K562 (cell line): ENCODE results near the gene EIF2S1. TPM values are rescaled to one million over a fixed set of nuclear protein-coding genes. Genes with fewer than 3 reads are reported as not detected.

ENCODE experiments used
- BRF1 ChIP-seq: IDR thresholded peaks from 3 replicates; pipeline ENCODE4 v1.6.1; 2011; ENCODE audit warnings: borderline replicate concordance, mild to moderate bottlenecking; ENCODE audit not compliant: insufficient read length; ENCODE audit errors: extremely low read depth
- C11orf30 ChIP-seq: fragments of 450-650 bp; IDR thresholded peaks from 2 replicates; pipeline ENCODE4 v1.6.1; 2016; ENCODE audit warnings: low read depth, mild to moderate bottlenecking
- CBX3 ChIP-seq, 2 experiments: IDR thresholded peaks; 1 replicate in 1 of 2; 2 replicates in 1 of 2; pipeline ENCODE4 v1.6.1; 2012; ENCODE audit warnings: inconsistent platforms in 2 of 2, low read length in 2 of 2, borderline replicate concordance in 1 of 2, control low read depth in 1 of 2
- CEBPB ChIP-seq: fragments of 450-650 bp; IDR thresholded peaks from 2 replicates; pipeline ENCODE4 v1.6.1; 2016; ENCODE audit warnings: missing genetic modification characterization, missing compliant biosample characterization
- CREB5 ChIP-seq: fragments of 250-450 bp; sonication (Bioruptor Pico); IDR thresholded peaks from 2 replicates; pipeline ENCODE4 v1.5.0; 2020; ENCODE audit warnings: mild to moderate bottlenecking
- CXXC5 ChIP-seq: fragments of 250-450 bp; sonication (Bioruptor Pico); IDR thresholded peaks from 2 replicates; pipeline ENCODE4 v1.8.0; 2022; ENCODE audit warnings: inconsistent platforms, mild to moderate bottlenecking, moderate library complexity
- E2F8 ChIP-seq: fragments of 450-650 bp; IDR thresholded peaks from 2 replicates; pipeline ENCODE4 v1.7.1; 2018; ENCODE audit warnings: mild to moderate bottlenecking, low read depth; ENCODE audit not compliant: partially characterized antibody
- ELF1 ChIP-seq: fragments of 200-800 bp; sonication (Bioruptor generic); IDR thresholded peaks from 2 replicates; pipeline ENCODE4 v1.6.1; 2016; ENCODE audit warnings: missing genetic modification characterization, missing compliant biosample characterization
- EP300 ChIP-seq: IDR thresholded peaks from 2 replicates; pipeline ENCODE4 v1.6.1; 2012; ENCODE audit warnings: low read length, improper control_type of control experiment
- FOXJ2 ChIP-seq: fragments of 200-800 bp; sonication (Bioruptor generic); IDR thresholded peaks from 2 replicates; pipeline ENCODE4 v1.6.1; 2016; ENCODE audit warnings: missing genetic modification characterization, missing compliant biosample characterization
- GABPB1 ChIP-seq: sonication (generic); formaldehyde crosslinking; IDR thresholded peaks from 2 replicates; pipeline ENCODE4 v1.8.0; 2022; ENCODE audit warnings: mild to moderate bottlenecking, missing genetic modification reagents
- HNRNPUL1 ChIP-seq: fragments of 200-400 bp; formaldehyde crosslinking; IDR thresholded peaks from 2 replicates; pipeline ENCODE4 v1.6.1; 2017; ENCODE audit warnings: low read length
- MBD1 ChIP-seq: fragments of 250-450 bp; sonication (Bioruptor Pico); IDR thresholded peaks from 2 replicates; pipeline ENCODE4 v1.8.0; 2022; ENCODE audit warnings: inconsistent platforms
- MCM5 ChIP-seq: fragments of 450-650 bp; IDR thresholded peaks from 2 replicates; pipeline ENCODE4 v1.6.1; 2016; ENCODE audit warnings: low read depth
- PKNOX1 ChIP-seq: fragments of 450-650 bp; IDR thresholded peaks from 2 replicates; pipeline ENCODE4 v1.6.1; 2016
- POLR2G ChIP-seq: fragments of 200-400 bp; formaldehyde crosslinking; IDR thresholded peaks from 2 replicates; pipeline ENCODE4 v1.6.1; 2017; ENCODE audit warnings: low read depth, mild to moderate bottlenecking, antibody characterized with exemption, low read length, moderate library complexity
- SIRT6 ChIP-seq: IDR thresholded peaks from one replicate; pipeline ENCODE4 v1.6.1; 2012; ENCODE audit warnings: low read depth, mild to moderate bottlenecking, control low read depth, inconsistent platforms, low read length, moderate library complexity
- TAF1 ChIP-seq: IDR thresholded peaks from 2 replicates; pipeline ENCODE4 v1.6.1; 2011; ENCODE audit warnings: mild to moderate bottlenecking, low read length, moderate library complexity; ENCODE audit not compliant: insufficient read depth, control insufficient read depth, severe bottlenecking; ENCODE audit errors: extremely low read depth
- TBP ChIP-seq: optimal IDR thresholded peaks from 2 replicates; pipeline ENCODE3; 2011; ENCODE audit warnings: low read depth, low read length, improper control_type of control experiment
- ZNF134 ChIP-seq: fragments of 250-450 bp; sonication (Bioruptor Pico); conservative IDR thresholded peaks from 2 replicates; pipeline ENCODE4 v1.4.0; 2020
- ZNF212 ChIP-seq: fragments of 450-650 bp; formaldehyde crosslinking; IDR thresholded peaks from 2 replicates; pipeline ENCODE4 v1.4.0; 2020; ENCODE audit warnings: mild to moderate bottlenecking
- ZSCAN32 ChIP-seq: fragments of 450-650 bp; formaldehyde crosslinking; IDR thresholded peaks from 2 replicates; pipeline ENCODE4 v1.4.0; 2020; ENCODE audit warnings: mild to moderate bottlenecking, moderate library complexity
- polyA plus RNA-seq, 8 experiments: library from polyadenylated mRNA; depleted of rRNA in 4 of 8; stranded (reverse) in 5 of 8; unstranded in 3 of 8; fragments of >200 nt; fragmentation: Nextera tagmentation in 2 of 8; fragmentation: Illumina TruSeq in 1 of 8; extraction: Ambion mirVana in 2 of 8; extraction: Trizol in 1 of 8; gene quantifications; 2 replicates each; pipeline versions ENCODE4 v1.2.1 to v1.2.3, GENCODE V29; 2011 to 2014; ENCODE audit warnings: inconsistent platforms in 1 of 8, missing spikeins in 1 of 8
- total RNA-seq, 7 experiments: library from RNA; depleted of rRNA in 6 of 7; stranded (reverse); fragments of >200 nt in 6 of 7; fragmentation: Illumina TruSeq in 2 of 7; extraction: Trizol in 2 of 7; gene quantifications; 2 replicates each; pipeline versions ENCODE4 v1.2.1 to v1.2.3, GENCODE V29; 2011 to 2021; ENCODE audit warnings: low replicate concordance in 1 of 7

EIF2S1 gene
- total and polyA plus RNA-seq, 9 of the 15 experiments (the other 6 are each of a cell fraction or from before 2014, with no cell fraction given), result 216 to 1,018 (median 332) TPM

GRCh38 chr14:67359775-67360469, at the start of gene EIF2S1, which contains the start of gene ATP6V1D (continued):
- TF ChIP-seq ZSCAN32 (CRISPR knock-in tag) (no peak), ELF1 (tag) (peak; percentile 95), SIRT6 (no peak), CEBPB (tag) (peak; percentile 60), FOXJ2 (peak; percentile 64; the same call in 1 of the 2 replicates), MBD1 (no peak), CREB5 (no peak), GABPB1 (CRISPR knock-in tag) (peak; percentile 93), BRF1 (no peak), CBX3 (IDR thresholded peaks at IDR 0.05; ENCODE audit: borderline replicate concordance in 1 of 2, low read length in 2 of 2) (0 out of 3 replicates have a peak, but pooled peaks of 1 of the 2 experiments have one; percentile 71), E2F8 (peak; percentile 87), CXXC5 (CRISPR knock-in tag) (peak; percentile 68), MCM5 (no peak), POLR2G (peak; percentile 74), TAF1 (peak; percentile 77), EP300 (peak; percentile 17; the same call in 1 of the 2 replicates), PKNOX1 (peak; percentile 83), ZNF134 (no peak), TBP (peak; percentile 69), HNRNPUL1 (no peak), ZNF212 (0 out of 2 replicates have a peak, but pooled peaks have one; percentile 8), C11orf30 (peak; percentile 94)
